GM19025 (cell line): ENCODE results near the gene MX2.
"Not testable (repeated sequence)": the region's sequence is repeated elsewhere in the genome, so short reads cannot be mapped to it uniquely, and the experiment has no call there.

ENCODE experiments used
- ATAC-seq: cut with Tn5 transposase; IDR thresholded peaks from one replicate; pipeline ENCODE4 v1.9.1; 2021; ENCODE audit warnings: mild to moderate bottlenecking, low read depth, moderate library complexity; ENCODE audit not compliant: unreplicated experiment

MX2 gene

GRCh38 chr21:41361786-41362604 is at the start of gene MX2:
TSS of gene MX2 (plus strand) at chr21:41362027. CDS start at chr21:41376907, 14,880 bp downstream.
- peak; percentile 74 for ATAC-seq

GRCh38 chr21:41313285-41314164 is 48.3 kb upstream of the MX2 start:
- not testable (repeated sequence) for ATAC-seq

- no peak for ATAC-seq
Observed at GRCh38 chr21:41315726-41316125, 46.1 kb upstream of the MX2 start.

DNA sequence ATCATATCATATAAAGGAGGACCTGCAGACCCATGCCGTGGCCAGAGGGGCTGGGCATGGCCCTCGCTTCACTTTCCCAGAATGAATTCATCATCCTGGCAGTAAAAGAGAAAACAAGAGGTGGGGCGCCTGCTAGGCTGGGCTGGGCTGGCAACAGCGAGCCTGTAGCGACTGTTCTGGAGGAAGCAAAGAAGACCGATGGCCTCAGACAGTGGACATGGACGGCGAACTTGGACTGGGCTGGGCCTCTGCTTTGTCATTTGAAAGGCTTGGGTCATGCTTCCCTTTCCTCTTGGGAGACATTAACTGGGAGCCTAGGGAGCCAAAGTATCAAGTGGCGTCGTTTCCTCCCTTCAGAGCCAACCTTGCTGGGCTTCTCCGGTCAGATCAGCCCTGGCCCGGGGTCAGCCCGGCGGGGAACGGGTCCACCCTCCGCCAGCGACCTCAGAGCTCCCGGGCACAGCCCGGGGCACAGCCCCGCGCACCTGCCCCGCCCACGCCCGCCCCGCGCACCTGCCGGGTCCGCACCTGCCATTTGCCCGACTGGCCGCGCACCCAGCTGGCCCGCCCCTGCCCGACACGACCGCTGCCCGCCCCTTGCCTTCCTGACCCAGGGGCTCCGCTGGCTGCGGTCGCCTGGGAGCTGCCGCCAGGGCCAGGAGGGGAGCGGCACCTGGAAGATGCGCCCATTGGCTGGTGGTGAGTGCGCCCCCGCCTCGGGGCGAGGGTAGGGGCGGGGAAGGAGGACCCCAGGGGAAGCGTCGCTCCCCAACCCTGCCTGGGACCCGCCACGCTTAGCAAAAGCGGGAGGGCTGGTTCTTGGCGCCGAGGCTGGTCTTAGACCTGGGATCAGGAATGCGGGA is 45.4 kb upstream of the MX2 start, which contains the start of gene FAM3B:
TSS of gene FAM3B (plus strand) at position 602 of the 863 bp plus-strand sequence. CDS start at position 681, 79 bp downstream.
- no peak for ATAC-seq

DNA sequence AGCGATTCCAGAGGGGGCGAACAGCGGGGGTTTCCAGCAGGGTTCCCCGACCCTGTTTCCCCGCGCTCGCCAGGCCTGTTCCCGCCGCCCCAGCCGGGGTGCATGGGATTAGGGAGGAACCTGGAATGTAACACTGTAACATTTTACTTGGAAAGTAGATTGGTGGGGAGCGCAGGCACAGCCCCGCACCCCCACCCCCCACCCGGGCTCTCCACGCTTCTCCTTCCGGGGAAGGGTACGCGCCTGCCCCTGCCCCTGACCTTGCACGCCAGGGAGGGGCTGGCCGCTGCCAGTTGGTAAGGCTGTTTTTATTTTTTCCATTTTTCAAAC is 44.8 kb upstream of the MX2 start:
- no peak for ATAC-seq

- ATAC-seq, result no peak
Observed at GRCh38 chr21:41317458-41317857, 44.4 kb upstream of the MX2 start.

DNA sequence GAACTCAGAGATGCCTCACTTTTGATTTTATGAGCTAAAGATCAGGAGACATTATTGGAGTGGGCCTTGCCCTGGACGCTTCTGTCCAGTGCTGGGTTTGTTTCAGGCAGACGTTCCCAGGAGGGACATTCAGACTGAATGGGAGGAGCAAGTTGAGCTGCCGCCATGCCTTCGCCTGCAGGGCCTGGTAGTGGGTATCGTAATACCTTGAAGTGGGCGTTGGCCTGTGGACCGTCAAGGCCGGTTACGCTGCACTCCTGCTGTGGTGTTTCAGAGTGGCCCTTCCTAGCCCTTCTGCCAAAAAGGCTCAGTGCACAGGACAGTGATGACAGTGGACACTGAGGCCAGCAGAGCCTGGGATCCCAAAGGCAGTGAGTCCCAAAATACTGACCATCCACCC is 43.6 kb upstream of the MX2 start:
- no peak for ATAC-seq

- no peak for ATAC-seq
Observed at GRCh38 chr21:41319273-41319672, 42.6 kb upstream of the MX2 start.

DNA sequence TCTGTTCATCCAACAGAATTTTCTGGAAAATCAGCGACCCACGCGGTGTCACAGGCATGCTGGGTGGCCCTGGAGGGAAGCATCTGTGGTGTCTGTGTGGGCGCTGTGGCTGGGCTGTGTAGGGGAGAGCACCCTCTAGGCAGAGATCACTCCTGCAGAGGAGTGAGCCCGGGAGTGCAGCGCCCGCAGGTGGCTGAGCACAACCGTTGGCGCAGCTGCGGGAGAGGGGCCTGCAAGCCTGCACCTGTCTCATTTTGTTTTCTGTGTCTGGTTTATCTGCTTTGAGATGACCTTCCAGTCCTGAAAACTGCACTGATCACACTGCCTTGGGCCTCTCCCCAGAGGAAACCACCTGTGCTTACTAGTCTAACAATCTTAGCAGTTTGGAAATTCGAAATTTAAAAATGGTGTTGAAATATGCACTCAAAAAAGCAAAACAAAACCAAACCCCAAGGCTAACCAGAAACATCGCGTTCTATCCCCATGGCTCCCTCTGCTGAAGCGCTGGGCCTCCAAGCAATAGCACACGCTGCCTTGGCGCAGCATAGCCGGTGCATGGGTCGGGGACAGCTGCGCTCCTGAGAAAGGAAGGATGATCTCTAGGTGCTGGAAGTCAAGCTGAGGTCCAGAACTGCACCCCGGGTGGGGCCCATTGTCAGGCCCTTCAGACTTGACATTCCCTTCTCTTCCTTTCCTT is 40.5 kb upstream of the MX2 start:
- no peak for ATAC-seq

DNA sequence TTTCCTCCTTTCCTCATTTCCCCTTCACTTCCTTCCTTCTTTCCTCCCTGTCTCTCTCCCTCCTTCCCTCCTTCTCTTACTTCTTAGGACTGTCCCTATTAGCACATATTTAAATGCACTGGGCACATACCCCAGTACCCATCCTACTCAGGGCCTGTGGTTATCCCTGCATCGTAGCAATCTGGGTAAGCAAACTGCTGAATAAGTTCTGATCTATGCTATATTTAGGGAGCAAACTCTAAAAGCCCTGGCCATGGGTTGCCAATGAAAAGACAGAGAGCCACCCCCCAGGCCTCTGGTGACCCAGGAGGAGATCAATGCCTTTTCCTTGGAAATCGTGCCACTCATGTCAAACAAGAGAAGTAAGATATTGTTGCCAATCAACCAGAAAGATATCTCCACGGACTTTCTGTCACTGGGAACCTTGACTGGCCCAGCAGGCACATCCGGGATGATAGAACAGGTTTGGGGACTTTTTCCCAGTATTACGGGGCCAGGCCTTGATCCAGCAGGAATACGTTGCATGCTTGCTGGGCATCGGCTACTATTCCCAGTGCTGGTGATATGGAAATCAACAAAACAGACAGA is 39.8 kb upstream of the MX2 start:
- no peak for ATAC-seq

DNA sequence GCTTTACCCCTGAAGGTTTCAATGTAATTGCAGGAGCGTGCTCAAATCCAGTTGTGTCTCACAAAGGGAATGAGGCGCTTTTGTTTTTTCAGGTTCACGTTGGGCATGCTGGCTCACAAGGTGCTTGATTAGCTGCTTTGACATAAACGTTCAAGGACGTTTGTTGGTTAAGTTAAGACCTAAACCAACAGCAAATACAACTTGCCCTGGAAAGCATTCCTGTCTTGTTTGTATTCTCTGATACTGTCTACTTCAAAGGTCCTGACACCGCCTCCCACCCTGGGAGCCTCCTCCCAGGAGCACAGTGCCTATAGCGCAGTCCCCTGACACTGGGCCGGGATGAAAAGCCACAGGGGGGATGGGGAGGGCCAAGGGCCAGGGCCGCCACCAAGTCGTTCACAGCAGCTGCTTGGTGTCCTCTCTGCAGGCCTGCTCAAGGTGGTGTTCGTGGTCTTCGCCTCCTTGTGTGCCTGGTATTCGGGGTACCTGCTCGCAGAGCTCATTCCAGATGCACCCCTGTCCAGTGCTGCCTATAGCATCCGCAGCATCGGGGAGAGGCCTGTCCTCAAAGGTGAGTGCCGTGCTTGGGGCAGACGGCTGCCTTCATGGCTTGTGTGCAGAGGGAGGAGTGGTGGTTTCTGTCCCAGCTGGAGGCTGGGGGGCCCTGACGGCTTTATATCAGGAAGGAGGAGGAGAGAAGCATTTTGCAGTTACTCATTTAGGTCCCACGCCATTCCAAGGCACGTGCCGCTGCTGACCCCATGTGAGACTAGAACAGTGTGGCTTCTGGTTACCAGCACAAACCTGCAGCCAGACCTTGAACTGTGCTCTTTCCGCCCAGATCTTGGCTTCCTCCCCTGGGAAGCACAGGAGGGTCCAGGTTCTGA is 39.1 kb upstream of the MX2 start:
- no peak for ATAC-seq

- no peak for ATAC-seq
Observed at GRCh38 chr21:41325138-41325912, 36.5 kb upstream of the MX2 start.

DNA sequence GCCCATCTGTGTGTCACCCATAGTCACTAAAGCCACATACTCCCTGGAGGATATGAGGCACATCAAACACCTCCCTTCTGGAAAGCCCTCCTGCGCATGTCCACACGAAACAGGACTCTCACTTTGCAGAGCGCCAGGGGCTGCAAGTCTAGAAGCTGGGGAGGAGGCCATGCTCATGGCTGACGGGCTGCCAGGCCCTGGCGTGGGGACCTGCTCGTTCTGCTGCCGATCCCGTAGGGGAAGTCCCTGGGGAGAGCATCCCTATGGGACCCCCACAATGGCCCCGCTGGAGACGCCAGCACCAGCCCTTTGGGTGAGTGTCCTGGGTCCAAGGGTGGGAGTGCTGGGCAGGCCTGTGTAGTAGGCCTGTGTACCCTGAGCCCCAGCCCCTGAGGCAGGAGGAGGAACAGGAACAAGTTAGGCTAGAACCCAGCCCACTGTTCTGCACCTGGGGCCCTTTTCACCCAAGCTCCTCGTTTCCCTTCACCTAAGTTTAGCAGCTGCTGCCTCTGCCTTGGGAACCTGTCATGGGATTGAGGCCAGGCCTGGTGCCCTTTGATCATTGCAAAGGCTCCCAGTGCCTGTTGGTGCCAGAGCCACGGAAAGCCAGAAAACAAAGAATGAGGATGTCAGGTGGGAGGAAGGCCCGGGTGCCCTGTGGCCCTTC is 35.3 kb upstream of the MX2 start:
- ATAC-seq, result no peak

- no peak for ATAC-seq
Observed at GRCh38 chr21:41327753-41328152, 34.1 kb upstream of the MX2 start.

DNA sequence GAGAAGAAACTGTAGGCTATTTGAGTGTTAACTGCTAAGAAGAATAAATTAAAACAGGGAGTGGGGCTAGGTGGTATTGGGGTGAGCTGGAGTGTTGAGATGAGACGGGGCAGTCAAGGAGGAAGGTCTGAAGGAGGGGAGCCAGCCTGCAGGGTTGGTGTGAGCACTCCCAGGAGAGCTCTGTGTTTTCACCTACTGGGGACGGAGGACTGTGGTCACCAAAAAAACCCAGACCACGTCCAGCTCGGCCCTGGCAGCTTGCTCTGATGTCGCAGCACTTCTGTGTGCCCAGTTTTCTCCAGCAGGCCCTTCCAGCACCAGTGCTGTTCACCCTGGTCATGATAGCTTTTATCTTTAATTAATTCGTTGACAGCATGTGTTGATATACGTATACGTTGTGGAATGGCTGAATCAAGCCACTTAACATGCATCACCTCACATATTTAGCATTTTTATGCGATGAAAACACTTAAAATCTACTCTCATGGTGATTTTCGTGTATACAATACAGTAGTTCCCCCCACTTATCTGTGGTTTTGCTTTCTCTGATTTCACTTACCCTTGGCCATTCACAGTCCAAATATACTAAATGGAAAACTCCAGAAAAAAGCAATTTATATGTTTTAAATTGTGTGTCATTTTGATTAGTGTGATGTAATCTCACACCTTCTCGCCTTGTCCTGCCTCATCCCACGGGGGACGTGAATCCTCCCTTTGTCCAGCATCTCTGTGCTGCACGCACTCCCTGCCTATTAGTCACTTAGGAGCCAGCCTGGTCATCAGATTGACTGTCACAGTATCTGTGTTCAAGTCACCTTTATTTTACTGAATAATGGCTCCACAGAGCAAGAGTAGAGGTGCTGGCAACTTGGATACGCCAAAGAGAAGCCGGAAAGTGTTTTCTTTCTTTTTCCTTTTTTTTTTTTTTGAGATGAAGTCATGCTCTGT is 32.9 kb upstream of the MX2 start:
- no peak for ATAC-seq

- no peak for ATAC-seq
Observed at GRCh38 chr21:41333752-41334151, 28.1 kb upstream of the MX2 start.
